RWPE2 (cell line): ENCODE data around the gene CLASP2.

ENCODE experiments used
- ATAC-seq: fragments of 200-7000 bp; cut with Tn5 transposase; 3 replicates; pipeline ENCODE4 v1.9.1; 2021; ENCODE audit warnings: low read depth
- DNase-seq: peaks from one replicate; pipeline ENCODE4 v3.0.0-alpha.2; 2020; ENCODE audit warnings: low spot score
- H3K27ac ChIP-seq: fragments of 450-650 bp; 2 replicates; pipeline ENCODE4 v1.5.1; 2017; ENCODE audit warnings: mild to moderate bottlenecking; ENCODE audit not compliant: poor library complexity, severe bottlenecking
- H3K27me3 ChIP-seq: fragments of 250-450 bp; sonication (Bioruptor Pico); 2 replicates; pipeline ENCODE4 v1.5.1; 2021; ENCODE audit warnings: mild to moderate bottlenecking, moderate library complexity; ENCODE audit not compliant: insufficient read depth, poor library complexity, severe bottlenecking
- H3K36me3 ChIP-seq: fragments of 250-450 bp; sonication (Bioruptor Pico); 2 replicates; pipeline ENCODE4 v1.5.1; 2020; ENCODE audit warnings: low read depth, mild to moderate bottlenecking, moderate library complexity
- H3K4me1 ChIP-seq: fragments of 250-450 bp; sonication (Bioruptor Pico); 2 replicates; pipeline ENCODE4 v1.5.1; 2021; ENCODE audit warnings: mild to moderate bottlenecking, moderate library complexity; ENCODE audit not compliant: insufficient read depth, poor library complexity, severe bottlenecking
- H3K4me3 ChIP-seq: fragments of 250-450 bp; sonication (Bioruptor Pico); 2 replicates; pipeline ENCODE4 v1.5.1; 2021; ENCODE audit warnings: mild to moderate bottlenecking, moderate library complexity; ENCODE audit not compliant: severe bottlenecking
- H3K9me3 ChIP-seq: fragments of 250-450 bp; sonication (Bioruptor Pico); 2 replicates; pipeline ENCODE4 v1.5.1; 2021; ENCODE audit warnings: mild to moderate bottlenecking, moderate library complexity; ENCODE audit not compliant: severe bottlenecking
- CTCF ChIP-seq: fragments of 450-650 bp; IDR thresholded peaks from one replicate; pipeline ENCODE4 v1.5.1; 2017; ENCODE audit warnings: mild to moderate bottlenecking, moderate library complexity; ENCODE audit not compliant: poor library complexity, severe bottlenecking

The CLASP2 gene

DNA sequence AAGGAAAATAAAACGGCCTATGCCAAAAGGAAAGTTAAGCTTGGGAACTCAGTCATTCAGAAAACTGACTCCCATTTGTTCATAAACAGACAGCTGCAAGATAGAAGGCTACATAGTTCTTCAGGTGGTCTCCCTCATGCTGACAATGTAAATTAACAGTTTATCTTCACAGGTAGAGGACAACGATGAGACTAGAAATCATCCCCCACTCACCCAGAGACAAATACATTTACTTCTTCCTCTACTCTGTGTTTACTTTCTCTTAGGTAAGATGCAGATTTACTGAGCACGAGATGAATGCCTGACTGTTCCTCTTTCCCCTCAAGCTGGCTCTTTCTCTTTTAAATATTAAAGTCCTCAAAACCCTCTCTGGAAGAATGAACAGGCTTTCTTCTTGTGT, 160.2 kb downstream of the CLASP2 start:
- no peak overlapping the region for H3K27ac ChIP-seq
- H3K9me3 ChIP-seq = no peaks in the 10 kb centered on the region
- TF ChIP-seq CTCF = no peak
- ATAC-seq = no peak
- no peaks in the 10 kb centered on the region for H3K27me3 ChIP-seq
- H3K4me3 ChIP-seq = no peak overlapping the region
- H3K36me3 ChIP-seq = peaks cover 30% of the 10 kb centered on the region
- no peak for DNase-seq
- H3K4me1 ChIP-seq = no peaks in the 10 kb centered on the region

DNA sequence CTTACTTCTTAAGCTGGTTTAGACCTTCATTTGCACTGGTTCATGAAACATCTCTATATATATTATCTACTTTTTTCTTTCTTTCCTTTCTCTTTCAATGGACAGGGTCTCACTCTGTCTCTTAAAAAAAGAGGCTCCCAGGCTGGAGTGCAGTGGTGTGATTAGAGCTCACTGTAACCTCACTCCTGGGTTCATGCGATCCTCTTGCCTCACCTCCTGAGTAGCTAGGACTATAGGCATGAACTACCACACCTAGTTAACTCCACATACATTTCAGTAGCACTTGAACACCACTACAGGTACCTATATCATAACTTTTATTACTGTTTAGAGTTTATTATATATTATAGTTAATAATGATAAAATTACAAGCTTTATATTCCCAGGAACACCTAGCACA, 160.8 kb downstream of the CLASP2 start:
- Histone ChIP-seq H3K4me3 (no peak overlapping the region), H3K27me3 (no peaks in the 10 kb centered on the region), H3K36me3 (peaks cover 35% of the 10 kb centered on the region), H3K4me1 (no peaks in the 10 kb centered on the region), H3K27ac (no peak overlapping the region), H3K9me3 (no peaks in the 10 kb centered on the region)
- ATAC-seq (no peak), DNase-seq (no peak)
- no peak for TF ChIP-seq CTCF

GRCh38 chr3:33547101-33547500, 171.0 kb downstream of the CLASP2 start:
- no peak for TF ChIP-seq CTCF
- no peaks in the 10 kb centered on the region for H3K9me3 ChIP-seq
- peaks cover 29% of the 10 kb centered on the region for H3K36me3 ChIP-seq

GRCh38 chr3:33544126-33544525, 173.9 kb downstream of the CLASP2 start:
- Histone ChIP-seq H3K36me3 (peaks cover 28% of the 10 kb centered on the region), H3K4me1 (no peaks in the 10 kb centered on the region), H3K27me3 (no peaks in the 10 kb centered on the region), H3K27ac (no peak overlapping the region), H3K4me3 (no peak overlapping the region), H3K9me3 (no peaks in the 10 kb centered on the region)
- ATAC-seq (no peak), DNase-seq (no peak)
- TF ChIP-seq CTCF = no peak

More at GRCh38 chr3:33547101-33547500, 171.0 kb downstream of the CLASP2 start:
- Histone ChIP-seq H3K4me3 (no peak overlapping the region), H3K27me3 (no peaks in the 10 kb centered on the region), H3K27ac (no peak overlapping the region), H3K4me1 (no peaks in the 10 kb centered on the region)
- ATAC-seq = no peak
- DNase-seq = no peak

DNA sequence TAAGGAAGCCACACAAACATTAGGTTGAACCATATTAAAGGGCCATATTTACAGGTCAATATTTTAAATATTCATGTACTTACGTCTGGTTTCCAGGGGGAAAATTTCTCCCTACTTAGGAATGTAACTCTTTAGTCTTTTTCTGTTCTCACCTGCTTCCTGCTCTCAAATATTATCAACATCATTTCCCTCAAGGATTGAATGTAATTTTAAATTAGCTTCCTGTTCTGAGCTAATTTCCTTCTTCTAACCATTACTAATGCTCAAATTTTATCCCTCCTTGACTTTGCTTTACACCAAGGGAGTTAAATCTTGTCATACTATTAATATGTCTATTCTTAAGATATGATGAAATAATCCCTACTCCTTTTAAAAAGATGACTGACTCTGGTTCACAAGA, 174.5 kb downstream of the CLASP2 start:
- Histone ChIP-seq H3K27me3 (no peaks in the 10 kb centered on the region), H3K36me3 (peaks cover 28% of the 10 kb centered on the region), H3K4me3 (no peak overlapping the region), H3K27ac (no peak overlapping the region), H3K9me3 (no peaks in the 10 kb centered on the region), H3K4me1 (no peaks in the 10 kb centered on the region)
- DNase-seq = no peak
- ATAC-seq = no peak
- TF ChIP-seq CTCF = no peak
